Measurements from ENCODE around the gene PNO1.

GRCh38 chr2:68185541-68186164 is 28.0 kb downstream of the PNO1 start:
- TF ChIP-seq HOXB13 (CRISPR knock-in tag; IDR thresholded peaks at IDR 0.05; ENCODE audit: low read depth), result no peak
- TF ChIP-seq SREBF2 (IDR thresholded peaks at IDR 0.05), result no peak
- no peak for TF ChIP-seq FOXS1 (CRISPR knock-in tag; IDR thresholded peaks at IDR 0.05)
- TF ChIP-seq CTCF (IDR thresholded peaks at IDR 0.05), result peak; percentile 87
- TF ChIP-seq POLR2A (IDR thresholded peaks at IDR 0.05; ENCODE audit: low read length), result no peak

All from A549 (cell line).